Measurements from ENCODE around the gene G6PC2.

Gene G6PC2

DNA sequence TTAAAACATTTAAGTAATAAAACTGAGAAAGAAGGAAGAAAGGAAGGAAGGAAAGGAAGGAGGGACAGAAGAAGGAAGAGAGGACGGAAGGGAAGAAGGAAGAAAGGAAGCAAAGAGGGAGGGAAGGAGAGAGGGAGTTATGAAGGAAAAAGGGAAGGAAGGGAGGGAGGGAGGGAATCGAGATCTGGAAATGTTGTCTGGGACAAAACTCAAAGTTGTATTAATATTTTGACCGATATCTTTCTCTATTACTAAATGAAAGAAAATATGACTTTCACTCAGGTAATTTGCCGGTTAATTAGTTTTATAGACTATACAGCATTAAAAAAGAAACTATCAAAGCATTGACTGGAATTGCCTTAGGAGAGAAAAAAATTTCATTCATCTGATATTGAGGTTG is 44.4 kb downstream of the G6PC2 start:
- no peaks in the 10 kb centered on the region for H3K9me3 ChIP-seq (ENCODE audit: control insufficient read depth, insufficient read depth, low read depth, low read length)
- ChIA-PET CTCF (interaction anchor here (0.7 to 1.9 kb wide), 4 partner anchors 9 to 661 kb away, joined by 3 read pairs; no protein-coding TSS in a partner anchor), POLR2A (no interaction called here)
- TF ChIP-seq ZNF366 (tag by site-specific recombination; conservative IDR thresholded peaks at IDR 0.05), result 0 out of 2 replicates have a peak, but pooled peaks have one; percentile 12
- TF ChIP-seq ZNF510 (tag by site-specific recombination; IDR thresholded peaks at IDR 0.05; ENCODE audit: insufficient replicate concordance), result no peak
- no peaks in the 10 kb centered on the region for H3K36me3 ChIP-seq (ENCODE audit: control insufficient read depth in 2 of 2, insufficient read depth in 1 of 2, low read length in 2 of 2)
- no peak overlapping the region for H3K27ac ChIP-seq (ENCODE audit: extremely low read depth, low read depth, low read length)
- H3K4me3 ChIP-seq (ENCODE audit: low read depth, low read length), result no peak overlapping the region
- no peaks in the 10 kb centered on the region for H3K4me1 ChIP-seq (ENCODE audit: control insufficient read depth, insufficient read depth, low read length)

GRCh38 chr2:168948621-168949212 is 47.6 kb downstream of the G6PC2 start:
- CTCF ChIA-PET, result interaction anchor here (0.5 to 3.8 kb wide), 19 partner anchors 8 to 426 kb away, joined by 3 to 24 read pairs (median 3); no protein-coding TSS in a partner anchor
- POLR2A ChIA-PET, result no interaction called here
- Histone ChIP-seq H3K4me1 (ENCODE audit: control insufficient read depth, insufficient read depth, low read length) (no peaks in the 10 kb centered on the region), H3K36me3 (ENCODE audit: control insufficient read depth in 2 of 2, insufficient read depth in 1 of 2, low read length in 2 of 2) (no peaks in the 10 kb centered on the region), H3K27ac (ENCODE audit: extremely low read depth, low read depth, low read length) (no peak overlapping the region), H3K4me3 (ENCODE audit: low read depth, low read length) (no peak overlapping the region), H3K9me3 (ENCODE audit: control insufficient read depth, insufficient read depth, low read depth, low read length) (no peaks in the 10 kb centered on the region)
- peak; percentile 19; the same call in 1 of the 2 replicates for TF ChIP-seq ZNF654 (tag by site-specific recombination; IDR thresholded peaks at IDR 0.05; ENCODE audit: low read depth)
- no peak for TF ChIP-seq ZBTB17 (tag by site-specific recombination; IDR thresholded peaks at IDR 0.05)

DNA sequence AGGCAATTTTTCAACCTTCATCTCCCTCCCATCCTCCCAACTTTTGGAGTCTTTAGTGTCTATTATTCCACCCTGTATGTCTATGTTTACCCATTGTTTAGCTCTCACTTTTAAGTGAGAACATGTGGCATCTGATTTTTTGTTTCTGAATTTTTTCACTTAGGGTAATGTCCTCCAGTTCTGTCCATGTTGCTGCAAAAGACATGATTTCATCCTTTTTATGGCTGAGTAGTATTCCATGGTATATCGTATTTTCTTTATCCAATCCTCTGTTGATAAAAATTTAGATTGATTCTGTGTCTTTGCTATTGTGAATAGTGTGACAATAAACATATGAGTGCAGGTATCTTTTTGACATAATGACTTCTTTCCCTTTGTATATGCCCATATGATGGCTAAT is 48.2 kb downstream of the G6PC2 start:
- no peak overlapping the region for H3K27ac ChIP-seq (ENCODE audit: extremely low read depth, low read depth, low read length)
- TF ChIP-seq ZNF114 (tag by site-specific recombination; IDR thresholded peaks at IDR 0.05) (no peak), ZNF146 (tag by site-specific recombination; IDR thresholded peaks at IDR 0.05) (peak; percentile 91), ZNF292 (tag by site-specific recombination; IDR thresholded peaks at IDR 0.05; ENCODE audit: borderline replicate concordance, low read depth) (no peak)
- no peak overlapping the region for H3K4me3 ChIP-seq (ENCODE audit: low read depth, low read length)
- H3K4me1 ChIP-seq (ENCODE audit: control insufficient read depth, insufficient read depth, low read length), result no peaks in the 10 kb centered on the region
- POLR2A ChIA-PET, result no interaction called here
- H3K9me3 ChIP-seq (ENCODE audit: control insufficient read depth, insufficient read depth, low read depth, low read length), result no peaks in the 10 kb centered on the region
- CTCF ChIA-PET, result interaction anchor here (0.5 to 3.8 kb wide), 14 partner anchors 8 to 374 kb away, joined by 3 to 24 read pairs (median 4); no protein-coding TSS in a partner anchor
- no peaks in the 10 kb centered on the region for H3K36me3 ChIP-seq (ENCODE audit: control insufficient read depth in 2 of 2, insufficient read depth in 1 of 2, low read length in 2 of 2)

DNA sequence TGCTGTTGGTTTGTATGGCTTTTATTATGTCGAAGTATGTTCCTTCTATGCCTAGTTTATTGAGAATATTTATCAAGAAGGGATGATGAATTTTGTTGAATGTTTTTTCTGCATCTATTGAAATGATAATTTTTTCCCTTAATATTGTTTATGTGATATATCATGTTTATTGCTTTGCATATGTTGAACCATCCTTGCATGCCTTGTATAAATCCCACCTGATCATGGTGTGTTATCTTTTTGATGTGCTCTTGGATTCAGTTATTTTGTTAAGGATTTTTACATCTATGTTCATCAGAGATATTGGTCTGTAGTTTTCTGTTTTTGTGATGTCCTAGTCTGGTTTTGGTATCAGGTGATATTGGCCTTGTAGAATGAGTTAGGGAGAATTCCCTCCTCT is 50.8 kb downstream of the G6PC2 start:
- ChIA-PET POLR2A (no interaction called here), CTCF (interaction anchor here (0.9 to 1.4 kb wide), 4 partner anchors 10 to 270 kb away, joined by 3 to 4 read pairs (median 3); no protein-coding TSS in a partner anchor)
- Histone ChIP-seq H3K27ac (ENCODE audit: extremely low read depth, low read depth, low read length) (no peak overlapping the region), H3K9me3 (ENCODE audit: control insufficient read depth, insufficient read depth, low read depth, low read length) (no peaks in the 10 kb centered on the region), H3K4me1 (ENCODE audit: control insufficient read depth, insufficient read depth, low read length) (no peaks in the 10 kb centered on the region), H3K4me3 (ENCODE audit: low read depth, low read length) (no peak overlapping the region), H3K36me3 (ENCODE audit: control insufficient read depth in 2 of 2, insufficient read depth in 1 of 2, low read length in 2 of 2) (no peaks in the 10 kb centered on the region)
- TF ChIP-seq ZBTB8A (tag by site-specific recombination; IDR thresholded peaks at IDR 0.05) (no peak), ZSCAN16 (tag by site-specific recombination; IDR thresholded peaks at IDR 0.05) (no peak), ZNF211 (tag by site-specific recombination; IDR thresholded peaks at IDR 0.05; ENCODE audit: low read depth) (no peak), GLI4 (tag by site-specific recombination; IDR thresholded peaks at IDR 0.05) (no peak), ZNF394 (tag by site-specific recombination; IDR thresholded peaks at IDR 0.05; ENCODE audit: borderline replicate concordance) (no peak), ZNF354C (tag by site-specific recombination; IDR thresholded peaks at IDR 0.05; ENCODE audit: borderline replicate concordance, low read depth) (no peak)

DNA sequence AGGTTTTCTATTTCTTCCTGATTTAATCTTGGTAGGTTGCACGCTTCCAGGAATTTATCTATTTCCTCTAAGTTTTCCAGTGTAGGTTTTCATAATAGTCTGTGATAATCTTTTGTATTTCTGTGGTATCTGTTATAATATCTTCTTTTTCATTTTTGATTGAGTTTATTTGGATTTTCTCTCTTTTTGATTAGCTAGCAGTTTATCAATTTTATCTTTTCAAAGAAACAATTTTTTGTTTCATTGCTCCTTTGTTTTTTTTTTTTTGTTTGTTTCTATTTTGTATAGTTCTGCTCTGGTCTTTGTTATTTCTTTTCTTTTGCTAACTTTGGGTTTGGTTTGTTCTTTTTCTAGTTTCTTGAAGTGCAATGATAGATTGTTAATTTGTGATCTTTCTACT is 51.3 kb downstream of the G6PC2 start:
- no peaks in the 10 kb centered on the region for H3K4me1 ChIP-seq (ENCODE audit: control insufficient read depth, insufficient read depth, low read length)
- H3K9me3 ChIP-seq (ENCODE audit: control insufficient read depth, insufficient read depth, low read depth, low read length), result no peaks in the 10 kb centered on the region
- no peak overlapping the region for H3K4me3 ChIP-seq (ENCODE audit: low read depth, low read length)
- ChIA-PET CTCF (interaction anchor here (0.9 kb wide), 1 partner anchor 10 kb away, joined by 3 read pairs; no protein-coding TSS in a partner anchor), POLR2A (no interaction called here)
- no peaks in the 10 kb centered on the region for H3K36me3 ChIP-seq (ENCODE audit: control insufficient read depth in 2 of 2, insufficient read depth in 1 of 2, low read length in 2 of 2)
- no peak overlapping the region for H3K27ac ChIP-seq (ENCODE audit: extremely low read depth, low read depth, low read length)
- no peak for TF ChIP-seq ZNF37A (tag by site-specific recombination; IDR thresholded peaks at IDR 0.05)
- TF ChIP-seq KLF7 (tag by site-specific recombination; IDR thresholded peaks at IDR 0.05; ENCODE audit: borderline replicate concordance), result no peak
- TF ChIP-seq REPIN1 (tag by site-specific recombination; IDR thresholded peaks at IDR 0.05; ENCODE audit: low read depth), result no peak
- TF ChIP-seq ZBTB6 (tag by site-specific recombination; IDR thresholded peaks at IDR 0.05), result no peak
- no peak for TF ChIP-seq ZNF510 (tag by site-specific recombination; IDR thresholded peaks at IDR 0.05; ENCODE audit: insufficient replicate concordance)
- TF ChIP-seq ZNF48 (tag by site-specific recombination; IDR thresholded peaks at IDR 0.05), result no peak
- TF ChIP-seq ZNF639 (tag by site-specific recombination; IDR thresholded peaks at IDR 0.05), result no peak
- TF ChIP-seq ZNF488 (tag by site-specific recombination; IDR thresholded peaks at IDR 0.05), result no peak

All from HEK293 (cell line).